ENCODE results near the gene ADARB1. TPM values are rescaled to one million over a fixed set of nuclear protein-coding genes. Genes with fewer than 3 reads are reported as not detected.

Gene ADARB1
- total RNA-seq, 2 experiments from 2014 or later: 6.6 to 20.5 TPM

- CTCF ChIA-PET (ENCODE audit: unreplicated experiment): no interaction called here
Observed at GRCh38 chr21:45032977-45033710, 41.2 kb upstream of the ADARB1 start.

GRCh38 chr21:45033791-45034555 is 40.4 kb upstream of the ADARB1 start:
- BruUV-seq (replicated peaks): no TSS peak
- H3K4me1 ChIP-seq (ENCODE audit: insufficient read depth, low read length, poor library complexity, severe bottlenecking): no peaks in the 10 kb centered on the region
- H3K9me2 ChIP-seq (ENCODE audit: insufficient read depth, low read length): no peaks in the 10 kb centered on the region
- no peak overlapping the region for H2AFZ ChIP-seq (ENCODE audit: low read length)
- H3K36me3 ChIP-seq (ENCODE audit: insufficient read depth, low read length): no peaks in the 10 kb centered on the region
- H3K27ac ChIP-seq (ENCODE audit: low read depth, low read length, poor library complexity, severe bottlenecking): no peak overlapping the region
- ChIA-PET POLR2A (interaction anchor here (0.6 kb wide), 1 partner anchor 121 kb away, joined by 4 read pairs; no protein-coding TSS in a partner anchor), CTCF (ENCODE audit: unreplicated experiment) (no interaction called here)
- DNase-seq (ENCODE audit: low spot score): no peak
- no peak overlapping the region for H3K4me3 ChIP-seq (ENCODE audit: low read depth, low read length, poor library complexity, severe bottlenecking)
- no peak for TF ChIP-seq EZH2phosphoT487 (IDR thresholded peaks at IDR 0.05; ENCODE audit: borderline replicate concordance, low read depth, low read length)
- no peaks in the 10 kb centered on the region for H3K79me2 ChIP-seq (ENCODE audit: insufficient read depth, low read depth, low read length)
- no peaks in the 10 kb centered on the region for H4K20me1 ChIP-seq (ENCODE audit: insufficient read depth, low read length)
- no peak overlapping the region for H3K4me2 ChIP-seq (ENCODE audit: low read length)
- intact Hi-C loops (cut with micrococcal nuclease; ENCODE audit: unreplicated experiment): no loop called here
- H3K9me3 ChIP-seq (ENCODE audit: low read length): peaks cover 10% of the 10 kb centered on the region; the same call in 1 of the 2 replicates

More at GRCh38 chr21:45032977-45033710, 41.2 kb upstream of the ADARB1 start:
- Histone ChIP-seq H3K27ac (ENCODE audit: low read depth, low read length, poor library complexity, severe bottlenecking) (no peak overlapping the region), H3K79me2 (ENCODE audit: insufficient read depth, low read depth, low read length) (no peaks in the 10 kb centered on the region), H3K36me3 (ENCODE audit: insufficient read depth, low read length) (no peaks in the 10 kb centered on the region), H3K9me3 (ENCODE audit: low read length) (peaks cover 10% of the 10 kb centered on the region; the same call in 1 of the 2 replicates), H2AFZ (ENCODE audit: low read length) (no peak overlapping the region), H3K4me2 (ENCODE audit: low read length) (no peak overlapping the region), H3K4me3 (ENCODE audit: low read depth, low read length, poor library complexity, severe bottlenecking) (no peak overlapping the region), H3K9me2 (ENCODE audit: insufficient read depth, low read length) (no peaks in the 10 kb centered on the region), H4K20me1 (ENCODE audit: insufficient read depth, low read length) (no peaks in the 10 kb centered on the region), H3K4me1 (ENCODE audit: insufficient read depth, low read length, poor library complexity, severe bottlenecking) (no peaks in the 10 kb centered on the region)
- POLR2A ChIA-PET: no interaction called here
- intact Hi-C loops (cut with micrococcal nuclease; ENCODE audit: unreplicated experiment): no loop called here
- TF ChIP-seq CTCF (conservative IDR thresholded peaks at IDR 0.05; ENCODE audit: low read length) (no peak), EZH2phosphoT487 (IDR thresholded peaks at IDR 0.05; ENCODE audit: borderline replicate concordance, low read depth, low read length) (no peak)
- no peak for DNase-seq (ENCODE audit: low spot score)
- BruUV-seq (replicated peaks): no TSS peak

GRCh38 chr21:45034556-45035476 is 39.6 kb upstream of the ADARB1 start:
- Histone ChIP-seq H3K27ac (ENCODE audit: low read depth, low read length, poor library complexity, severe bottlenecking) (no peak overlapping the region), H3K36me3 (ENCODE audit: insufficient read depth, low read length) (no peaks in the 10 kb centered on the region), H3K9me2 (ENCODE audit: insufficient read depth, low read length) (no peaks in the 10 kb centered on the region), H3K79me2 (ENCODE audit: insufficient read depth, low read depth, low read length) (no peaks in the 10 kb centered on the region), H3K4me3 (ENCODE audit: low read depth, low read length, poor library complexity, severe bottlenecking) (no peak overlapping the region), H3K4me2 (ENCODE audit: low read length) (no peak overlapping the region), H3K9me3 (ENCODE audit: low read length) (peaks cover 10% of the 10 kb centered on the region; the same call in 1 of the 2 replicates), H4K20me1 (ENCODE audit: insufficient read depth, low read length) (no peaks in the 10 kb centered on the region), H2AFZ (ENCODE audit: low read length) (no peak overlapping the region), H3K4me1 (ENCODE audit: insufficient read depth, low read length, poor library complexity, severe bottlenecking) (no peaks in the 10 kb centered on the region)
- DNase-seq (ENCODE audit: low spot score): no peak
- intact Hi-C loops (cut with micrococcal nuclease; ENCODE audit: unreplicated experiment): no loop called here
- ChIA-PET POLR2A (interaction anchor here (0.6 kb wide), 1 partner anchor 122 kb away, joined by 4 read pairs; no protein-coding TSS in a partner anchor), CTCF (ENCODE audit: unreplicated experiment) (no interaction called here)
- BruUV-seq (replicated peaks): no TSS peak
- TF ChIP-seq EZH2phosphoT487 (IDR thresholded peaks at IDR 0.05; ENCODE audit: borderline replicate concordance, low read depth, low read length): no peak
- TF ChIP-seq CTCF (conservative IDR thresholded peaks at IDR 0.05; ENCODE audit: low read length): no peak

All from OCI-LY7 (cell line).